H1 (cell line): Measurements from ENCODE around the gene ZNF786. TPM values are rescaled to one million over a fixed set of nuclear protein-coding genes. Genes with fewer than 3 reads are reported as not detected.

Experiments used
- CTCF ChIA-PET: fragments of 300-600 bp; sonication (Branson Sonifier 250); formaldehyde crosslinking; loops from one replicate; lab custom pipeline; 2021; ENCODE audit not compliant: partially characterized antibody; lab: Charles Lee
- POLR2A ChIA-PET: fragments of 300-600 bp; sonication (Branson Sonifier 250); formaldehyde crosslinking; loops from one replicate; lab custom pipeline; 2021; ENCODE audit warnings: inconsistent platforms; ENCODE audit not compliant: partially characterized antibody; lab: Charles Lee
- DNase-seq, 2 experiments: peaks; one replicate each; pipeline versions ENCODE4 v3.0.0 to v3.0.0-alpha.2; 2010 to 2022; ENCODE audit warnings: low spot score in 2 of 2, low read depth in 1 of 2, mixed read lengths in 1 of 2
- FAIRE-seq: peaks from 2 replicates; lab custom pipeline; 2011; peaks lifted over from hg19 to GRCh38; lab: Jason Lieb, UNC
- H2AFZ ChIP-seq: 2 replicates; pipeline ENCODE4 v1.8.1; 2012; ENCODE audit warnings: low read length, inconsistent platforms
- H2AK5ac ChIP-seq: 2 replicates; pipeline ENCODE4 v1.6.1; 2013; ENCODE audit warnings: low read depth, low read length
- H2BK120ac ChIP-seq: replicated peaks from 2 replicates; pipeline ENCODE3; 2013; ENCODE audit warnings: low read depth, low read length, inconsistent platforms
- H2BK12ac ChIP-seq: 2 replicates; pipeline ENCODE4 v1.6.1; 2013; ENCODE audit warnings: low read depth, low read length
- H2BK15ac ChIP-seq: 2 replicates; pipeline ENCODE4 v1.6.1; 2013; ENCODE audit warnings: low read length
- H2BK20ac ChIP-seq: 2 replicates; pipeline ENCODE4 v1.6.1; 2013; ENCODE audit warnings: low read length
- H2BK5ac ChIP-seq: 2 replicates; pipeline ENCODE4 v1.6.1; 2013; ENCODE audit warnings: low read depth, low read length
- H3K14ac ChIP-seq: 2 replicates; pipeline ENCODE4 v1.6.1; 2013; ENCODE audit warnings: inconsistent platforms; ENCODE audit not compliant: insufficient read length
- H3K18ac ChIP-seq: 2 replicates; pipeline ENCODE4 v1.6.1; 2013; ENCODE audit warnings: low read length; ENCODE audit errors: extremely low read depth
- H3K23ac ChIP-seq: 2 replicates; pipeline ENCODE4 v1.6.1; 2013; ENCODE audit warnings: inconsistent platforms; ENCODE audit not compliant: insufficient read length
- H3K23me2 ChIP-seq: 2 replicates; pipeline ENCODE4 v1.6.1; 2013; ENCODE audit warnings: low read depth, low read length
- H3K27ac ChIP-seq: 2 replicates; pipeline ENCODE4 v1.6.1; 2011; ENCODE audit warnings: low read depth, low read length, inconsistent platforms
- H3K27me3 ChIP-seq, 4 experiments: replicated peaks in 1 of 4; 1 replicate in 1 of 4; 2 replicates in 3 of 4; pipeline versions ENCODE4 v1.6.1 to v1.8.1; 2011 to 2013; ENCODE audit warnings: low read length in 3 of 4, mild to moderate bottlenecking in 3 of 4, inconsistent platforms in 2 of 4, mixed read lengths in 2 of 4, moderate library complexity in 1 of 4; ENCODE audit not compliant: control insufficient read depth in 3 of 4, insufficient read depth in 3 of 4; ENCODE audit errors: extremely low read depth in 1 of 4
- H3K36me3 ChIP-seq, 4 experiments: 2 replicates each; pipeline versions ENCODE4 v1.6.1 to v1.8.1; 2011 to 2013; ENCODE audit warnings: mild to moderate bottlenecking in 4 of 4, low read length in 3 of 4, moderate library complexity in 2 of 4, control low read depth in 1 of 4, inconsistent platforms in 1 of 4; ENCODE audit not compliant: insufficient read depth in 4 of 4, control insufficient read depth in 2 of 4
- H3K4ac ChIP-seq: replicated peaks from 2 replicates; pipeline ENCODE3; 2013; ENCODE audit warnings: low read length, low read depth, mixed read lengths, inconsistent platforms; ENCODE audit not compliant: insufficient read length
- H3K4me1 ChIP-seq, 4 experiments: replicated peaks in 1 of 4; 1 replicate in 1 of 4; 2 replicates in 3 of 4; pipeline versions ENCODE4 v1.6.1 to v1.8.1; 2011 to 2013; ENCODE audit warnings: low read length in 3 of 4, inconsistent platforms in 2 of 4, mixed read lengths in 1 of 4; ENCODE audit not compliant: insufficient read depth in 4 of 4, control insufficient read depth in 3 of 4
- H3K4me2 ChIP-seq, 2 experiments: 2 replicates each; pipeline versions ENCODE4 v1.6.1 to v1.8.1; 2011 to 2013; ENCODE audit warnings: low read depth in 2 of 2, low read length in 2 of 2, control low read depth in 1 of 2, inconsistent platforms in 1 of 2, mild to moderate bottlenecking in 1 of 2; ENCODE audit not compliant: insufficient read depth in 1 of 2
- H3K4me3 ChIP-seq, 4 experiments: fragments of 200-600, 300-600 bp in 1 of 4; sonication (generic), shearing (Covaris generic), sonication (Bioruptor Twin) in 1 of 4; 2 replicates each; pipeline versions ENCODE4 v1.5.1 to v1.8.1; 2011 to 2016; ENCODE audit warnings: low read length in 4 of 4, low read depth in 3 of 4, control low read depth in 2 of 4, inconsistent platforms in 2 of 4, mild to moderate bottlenecking in 2 of 4, mixed read lengths in 1 of 4, moderate library complexity in 1 of 4; ENCODE audit not compliant: insufficient read depth in 2 of 4; ENCODE audit errors: extremely low read depth in 1 of 4
- H3K56ac ChIP-seq: replicated peaks from 2 replicates; pipeline ENCODE3; 2013; ENCODE audit warnings: low read depth, mild to moderate bottlenecking, mixed read lengths, low read length, inconsistent platforms; ENCODE audit not compliant: insufficient read length
- H3K79me1 ChIP-seq: 2 replicates; pipeline ENCODE4 v1.6.1; 2013; ENCODE audit warnings: low read depth, low read length, control low read depth
- H3K79me2 ChIP-seq, 2 experiments: 2 replicates each; pipeline versions ENCODE4 v1.6.1 to v1.8.1; 2012 to 2013; ENCODE audit warnings: low read length in 2 of 2, mild to moderate bottlenecking in 2 of 2, inconsistent platforms in 1 of 2; ENCODE audit not compliant: insufficient read depth in 2 of 2, control insufficient read depth in 1 of 2
- H3K9ac ChIP-seq, 4 experiments: replicated peaks in 1 of 4; 1 replicate in 1 of 4; 2 replicates in 3 of 4; pipeline versions ENCODE4 v1.6.1 to v1.8.1; 2011 to 2013; ENCODE audit warnings: low read depth in 3 of 4, low read length in 3 of 4, control low read depth in 2 of 4, mild to moderate bottlenecking in 2 of 4, moderate library complexity in 2 of 4, inconsistent platforms in 1 of 4; ENCODE audit errors: extremely low read depth in 1 of 4
- H3K9me3 ChIP-seq, 2 experiments: 2 replicates each; pipeline versions ENCODE4 v1.6.1 to v1.8.1; 2012 to 2013; ENCODE audit warnings: mild to moderate bottlenecking in 2 of 2, moderate library complexity in 2 of 2, control low read depth in 1 of 2, inconsistent platforms in 1 of 2, low read depth in 1 of 2, low read length in 1 of 2, mixed read lengths in 1 of 2; ENCODE audit not compliant: insufficient read depth in 2 of 2
- H4K20me1 ChIP-seq, 2 experiments: replicated peaks in 1 of 2; 2 replicates each; pipeline versions ENCODE3 to v1.8.1; 2011 to 2013; ENCODE audit warnings: inconsistent platforms in 2 of 2, low read length in 2 of 2, mild to moderate bottlenecking in 1 of 2; ENCODE audit not compliant: insufficient read depth in 2 of 2, control insufficient read depth in 1 of 2
- H4K5ac ChIP-seq: 2 replicates; pipeline ENCODE4 v1.6.1; 2013; ENCODE audit warnings: low read length, low read depth, mixed read lengths, inconsistent platforms; ENCODE audit not compliant: insufficient read length
- H4K8ac ChIP-seq: 2 replicates; pipeline ENCODE4 v1.8.0; 2013; ENCODE audit warnings: mild to moderate bottlenecking, moderate library complexity, low read length, inconsistent platforms; ENCODE audit not compliant: insufficient read depth; ENCODE audit errors: extremely low read depth
- H4K91ac ChIP-seq: replicated peaks from 2 replicates; pipeline ENCODE3; 2013; ENCODE audit warnings: low read length, mixed read lengths, inconsistent platforms; ENCODE audit not compliant: insufficient read length
- WGBS, 2 experiments: shearing (Covaris generic) in 1 of 2; methylation state at CpG; one replicate each; pipeline versions ENCODE4 v1.1.6 to v1.1.7; 2013 to 2015; ENCODE audit warnings: low lambda C conversion rate in 2 of 2, mixed read lengths in 2 of 2, inconsistent platforms in 1 of 2, low coverage in 1 of 2, missing lambda C conversion rate in 1 of 2; ENCODE audit not compliant: insufficient replicate concordance in 2 of 2, insufficient coverage in 1 of 2, insufficient read length in 1 of 2; ENCODE audit errors: extremely low coverage in 1 of 2, missing lambda C conversion rate in 1 of 2; 5-methylcytosine and 5-hydroxymethylcytosine counted together
- polyA plus RNA-seq, 7 experiments: library from polyadenylated mRNA; depleted of rRNA in 3 of 7; stranded (reverse) in 5 of 7; unstranded in 2 of 7; fragments of >200 nt in 5 of 7; fragments of 200-250 nt in 2 of 7; gene quantifications; 1 replicate in 5 of 7; 2 replicates in 1 of 7; 4 replicates in 1 of 7; pipeline versions ENCODE4 v1.2.1 to v1.2.3, GENCODE V29; 2011 to 2013; ENCODE audit warnings: missing spikeins in 2 of 7, mixed read lengths in 2 of 7
- total RNA-seq: library from RNA; stranded (reverse); fragmentation: NEBNext Ultra II Directional; extraction: Animal tissue kit (Norgen Biotek cat#: 25700); gene quantifications from 2 replicates; pipeline ENCODE4 v1.2.1, GENCODE V29; 2021

ZNF786 gene
- total and polyA plus RNA-seq, 2 of the 8 experiments (the other 6 are each of a cell fraction or from before 2014, with no cell fraction given), result 7.7 to 16.3 TPM

DNA sequence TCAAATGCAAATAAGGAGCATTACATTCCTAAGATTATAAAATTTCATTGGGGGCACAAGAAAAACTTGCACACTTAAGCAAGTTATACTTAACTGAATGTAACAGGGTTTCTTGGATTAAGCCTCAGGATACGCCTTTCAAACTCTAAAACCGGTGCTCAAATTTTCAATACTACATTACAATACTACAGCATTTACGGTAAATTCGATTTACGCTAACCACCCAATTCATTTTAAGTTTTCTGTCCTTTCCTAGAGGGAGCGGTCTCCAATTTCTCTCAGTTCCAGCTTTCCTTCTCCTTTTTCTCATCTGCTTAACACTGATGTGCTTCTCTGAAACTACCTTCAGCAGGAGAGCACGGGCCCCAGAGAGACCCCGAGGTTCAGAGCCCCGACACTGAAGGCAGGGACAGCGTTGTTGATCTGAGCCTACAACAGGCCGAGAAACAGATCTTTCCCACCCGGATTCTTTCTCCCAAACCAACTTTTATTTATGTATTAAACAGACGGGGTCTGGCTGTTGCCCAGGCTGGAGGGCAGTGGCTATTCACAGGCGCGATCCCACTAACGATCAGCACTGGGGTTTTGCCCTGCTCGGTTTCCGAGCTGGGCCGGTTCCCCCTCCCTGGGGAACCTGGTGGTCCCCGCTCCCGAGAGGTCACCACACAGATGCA, 34.8 kb upstream of the ZNF786 start:
- Histone ChIP-seq H4K20me1 (no peaks in the 10 kb centered on the region), H2BK12ac (0 out of 2 replicates have a peak overlapping the region, but pooled peaks have one; percentile 39), H2AFZ (no peak overlapping the region), H3K4me1 (peaks cover 0 to 12% (median 3%) of the 10 kb centered on the region in 4 experiments; a peak in 3 of 7 replicates), H3K4ac (peak overlapping the region; percentile 87), H3K14ac (no peak overlapping the region), H3K4me3 (peak overlapping the region; percentile 83 to 95 (median 88)), H2BK5ac (peak overlapping the region; percentile 97), H3K27ac (peak overlapping the region; percentile 85), H3K18ac (peak overlapping the region; percentile 83), H3K36me3 (peaks cover 0 to 9% (median 2%) of the 10 kb centered on the region in 4 experiments; a peak in 4 of 8 replicates), H2BK120ac (no peak overlapping the region), H3K23me2 (peaks cover 6% of the 10 kb centered on the region; the same call in 1 of the 2 replicates), H3K4me2 (peak overlapping the region; percentile 73 to 90), H3K79me2 (peaks cover 3 to 21% of the 10 kb centered on the region in 2 experiments; a peak in 3 of 4 replicates), H2AK5ac (no peak overlapping the region), H3K79me1 (no peaks in the 10 kb centered on the region; the same call in 1 of the 2 replicates), H3K56ac (peak overlapping the region; percentile 95), H3K23ac (no peak overlapping the region), H3K9ac (peak overlapping the region; percentile 84 to 91 (median 90)), H2BK15ac (no peak overlapping the region), H3K9me3 (peaks cover 0 to under 1% of the 10 kb centered on the region in 2 experiments; a peak in 1 of 4 replicates), H2BK20ac (no peak overlapping the region), H4K91ac (peak overlapping the region; percentile 91), H4K8ac (peak overlapping the region; percentile 87; the same call in 1 of the 2 replicates), H4K5ac (peak overlapping the region; percentile 63), H3K27me3 (no peaks in the 10 kb centered on the region)
- peak in 1 of 2 experiments; percentile 48 for DNase-seq
- POLR2A ChIA-PET, result interaction anchor here (0.6 to 11.3 kb wide), 19 partner anchors 8 to 730 kb away, joined by 3 to 142 read pairs (median 4); partner anchors contain the start of genes ZNF282 and ZNF398
- CTCF ChIA-PET, result interaction anchor here (0.9 to 7.4 kb wide), 17 partner anchors 12 to 119 kb away, joined by 3 to 84 read pairs (median 5); partner anchors contain the start of gene ZNF398
- WGBS, 2 experiments, result 6% methylated on average over 21 of the region's 21 CpGs; no CpG with 5 or more reads in 1 of the 2 experiments
- no peak for FAIRE-seq
